NB4 (cell line): ENCODE measurements around the gene SEC16A.

Experiments used
- DNase-seq: peaks from one replicate; pipeline ENCODE4 v3.0.0; 2010; ENCODE audit warnings: low read depth
- H3K4me3 ChIP-seq: one replicate; pipeline ENCODE4 v1.5.1; 2011; ENCODE audit warnings: mild to moderate bottlenecking, low read depth, low read length, moderate library complexity
- CTCF ChIP-seq: IDR thresholded peaks from one replicate; pipeline ENCODE4 v1.5.1; 2012; ENCODE audit warnings: low read depth, low read length
- MAX ChIP-seq: IDR thresholded peaks from 2 replicates; pipeline ENCODE4 v1.6.1; 2011; ENCODE audit warnings: low read depth, low read length
- MYC ChIP-seq: IDR thresholded peaks from 2 replicates; pipeline ENCODE4 v1.6.1; 2011; ENCODE audit warnings: low read depth, low read length
- POLR2A ChIP-seq: IDR thresholded peaks from 2 replicates; pipeline ENCODE4 v1.6.1; 2011; ENCODE audit warnings: mild to moderate bottlenecking; ENCODE audit not compliant: insufficient read length; ENCODE audit errors: extremely low read depth

Gene SEC16A

GRCh38 chr9:136525841-136526499 is 43.1 kb upstream of the SEC16A start:
- TF ChIP-seq MAX = no peak
- no peak for TF ChIP-seq POLR2A
- no peak for TF ChIP-seq MYC
- TF ChIP-seq CTCF = no peak
- H3K4me3 ChIP-seq = no peak overlapping the region
- DNase-seq = no peak

GRCh38 chr9:136525207-136525606 is 42.4 kb upstream of the SEC16A start:
- H3K4me3 ChIP-seq = no peak overlapping the region
- DNase-seq = no peak
- TF ChIP-seq CTCF = no peak
- no peak for TF ChIP-seq MYC
- no peak for TF ChIP-seq MAX
- TF ChIP-seq POLR2A = no peak

- H3K4me3 ChIP-seq = no peak overlapping the region
- peak; percentile 45 for DNase-seq
- TF ChIP-seq MYC (no peak), MAX (0 out of 2 replicates have a peak, but pooled peaks have one; percentile 21)
Observed at GRCh38 chr9:136522314-136523237, 39.7 kb upstream of the SEC16A start.

GRCh38 chr9:136521537-136521936 is 38.7 kb upstream of the SEC16A start:
- peak; percentile 37 for DNase-seq
- no peak overlapping the region for H3K4me3 ChIP-seq
- TF ChIP-seq CTCF (no peak), MAX (no peak), POLR2A (no peak), MYC (no peak)

- no peak for DNase-seq
- TF ChIP-seq CTCF = no peak
- no peak for TF ChIP-seq POLR2A
- TF ChIP-seq MAX = no peak
- TF ChIP-seq MYC = no peak
- no peak overlapping the region for H3K4me3 ChIP-seq
Observed at GRCh38 chr9:136520053-136520540, 37.3 kb upstream of the SEC16A start.
